GM12891 (cell line): ENCODE measurements around the gene MICOS13.

Experiments used
- PAX5 ChIP-seq: IDR thresholded peaks from 2 replicates; pipeline ENCODE4 v1.6.1; 2011; ENCODE audit warnings: low read length, moderate library complexity, mild to moderate bottlenecking; ENCODE audit not compliant: insufficient read depth, severe bottlenecking
- POLR2A ChIP-seq: IDR thresholded peaks from 2 replicates; pipeline ENCODE4 v1.6.1; 2011; ENCODE audit warnings: low read depth, low read length, control low read depth
- POLR2AphosphoS5 ChIP-seq: IDR thresholded peaks from 2 replicates; pipeline ENCODE4 v1.6.1; 2011; ENCODE audit warnings: low read depth, low read length, control low read depth
- POU2F2 ChIP-seq: IDR thresholded peaks from 2 replicates; pipeline ENCODE4 v1.6.1; 2011; ENCODE audit warnings: low read depth, mild to moderate bottlenecking, control low read depth, low read length, moderate library complexity
- SPI1 ChIP-seq: IDR thresholded peaks from 2 replicates; pipeline ENCODE4 v1.6.1; 2011; ENCODE audit warnings: low read depth, low read length, control low read depth
- TAF1 ChIP-seq: IDR thresholded peaks from 2 replicates; pipeline ENCODE4 v1.6.1; 2011; ENCODE audit warnings: low read depth, low read length, control low read depth

GRCh38 chr19:5680084-5680436, 256 bp downstream of the MICOS13 start:
- no peak for TF ChIP-seq TAF1
- TF ChIP-seq POLR2A: no peak
- TF ChIP-seq PAX5: no peak
- no peak for TF ChIP-seq POLR2AphosphoS5
- TF ChIP-seq SPI1: no peak
- TF ChIP-seq POU2F2: no peak
